Measurements from ENCODE around the gene ANTXR1. TPM values are rescaled to one million over a fixed set of nuclear protein-coding genes. Genes with fewer than 3 reads are reported as not detected.

ANTXR1 gene
- total and polyA plus RNA-seq, 2 donors: 4.4 to 7.3 TPM

DNA sequence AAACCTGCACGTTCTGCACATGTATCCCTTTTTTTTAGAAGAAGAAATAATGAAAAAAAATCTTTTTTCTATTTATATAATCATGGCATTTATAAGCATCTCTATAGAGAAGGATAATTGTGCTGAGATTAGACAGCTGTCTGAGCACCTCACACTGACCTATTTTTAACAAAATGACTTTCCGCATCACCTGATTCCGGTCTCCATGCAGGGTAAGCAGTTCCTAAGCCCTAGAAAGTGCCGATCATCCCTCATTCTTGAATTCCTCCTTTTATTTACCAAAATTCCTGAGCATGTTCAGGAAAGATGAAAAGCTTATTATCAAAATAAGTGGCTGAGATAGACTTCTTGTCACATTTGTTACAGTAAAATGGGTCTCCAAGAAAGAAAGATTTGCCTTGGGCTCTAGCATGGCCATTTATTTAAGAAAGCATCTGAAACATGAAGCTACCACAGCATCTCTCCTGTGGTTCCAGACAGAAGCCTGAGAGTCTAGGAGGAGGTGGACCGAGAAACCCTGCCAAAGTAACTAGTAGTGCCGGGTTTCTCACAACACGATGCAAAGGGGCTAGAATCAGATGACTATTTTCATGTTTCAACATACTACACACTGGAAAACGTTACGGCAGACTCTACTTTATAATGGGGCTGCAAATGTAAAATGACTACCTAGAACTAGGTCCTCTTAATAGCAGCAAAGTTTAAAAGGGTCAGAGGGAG lies 37.9 kb upstream of the ANTXR1 start:
- Histone ChIP-seq H3K4me3 (ENCODE audit: low read length in 2 of 2) (no peak overlapping the region), H3K27ac (ENCODE audit: low read depth in 1 of 2, low read length in 1 of 2) (no peak overlapping the region), H3K27me3 (ENCODE audit: control insufficient read depth in 2 of 2, insufficient read depth in 1 of 2, low read length in 1 of 2) (no peaks in the 10 kb centered on the region), H3K36me3 (ENCODE audit: control insufficient read depth in 2 of 2, insufficient read depth in 2 of 2, low read length in 1 of 2) (no peaks in the 10 kb centered on the region), H3K4me1 (ENCODE audit: control insufficient read depth in 2 of 2, insufficient read depth in 2 of 2, low read length in 2 of 2) (no peaks in the 10 kb centered on the region), H3K9me3 (ENCODE audit: control insufficient read depth in 2 of 2, insufficient read depth in 1 of 2, low read length in 1 of 2) (no peaks in the 10 kb centered on the region)
- WGBS: 83% methylated on average over 9 of the region's 9 CpGs
- DNase-seq (ENCODE audit: low read depth in 6 of 9, low spot score in 9 of 9): no peak

DNA sequence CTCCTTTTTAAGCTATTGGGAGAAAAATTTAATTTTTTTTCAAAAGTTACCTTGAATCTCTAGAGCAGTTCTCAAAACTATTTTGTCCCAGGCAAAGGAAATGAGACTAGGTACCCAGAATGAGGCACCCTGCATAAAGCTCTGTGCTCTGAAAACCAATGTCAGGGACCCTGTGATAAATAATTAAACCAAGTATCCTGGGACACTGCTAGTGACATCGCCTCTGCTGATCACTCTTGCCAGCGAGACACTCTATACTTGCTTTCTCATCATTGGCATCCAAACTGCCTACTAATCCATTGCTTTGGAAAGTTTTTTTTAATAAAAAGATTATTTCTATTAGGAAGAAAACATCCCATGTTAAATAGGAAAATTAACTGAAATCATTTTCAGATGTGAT lies 37.1 kb upstream of the ANTXR1 start:
- no peak for DNase-seq (ENCODE audit: low read depth in 6 of 9, low spot score in 9 of 9)
- Histone ChIP-seq H3K27ac (ENCODE audit: low read depth in 1 of 2, low read length in 1 of 2) (no peak overlapping the region), H3K4me1 (ENCODE audit: control insufficient read depth in 2 of 2, insufficient read depth in 2 of 2, low read length in 2 of 2) (no peaks in the 10 kb centered on the region), H3K36me3 (ENCODE audit: control insufficient read depth in 2 of 2, insufficient read depth in 2 of 2, low read length in 1 of 2) (no peaks in the 10 kb centered on the region), H3K4me3 (ENCODE audit: low read length in 2 of 2) (no peak overlapping the region), H3K9me3 (ENCODE audit: control insufficient read depth in 2 of 2, insufficient read depth in 1 of 2, low read length in 1 of 2) (no peaks in the 10 kb centered on the region), H3K27me3 (ENCODE audit: control insufficient read depth in 2 of 2, insufficient read depth in 1 of 2, low read length in 1 of 2) (no peaks in the 10 kb centered on the region)
- over 99% methylated on average over 2 of the region's 2 CpGs for WGBS

GRCh38 chr2:68977453-68977852 lies 35.5 kb upstream of the ANTXR1 start:
- Histone ChIP-seq H3K4me1 (ENCODE audit: control insufficient read depth in 2 of 2, insufficient read depth in 2 of 2, low read length in 2 of 2) (no peaks in the 10 kb centered on the region), H3K27me3 (ENCODE audit: control insufficient read depth in 2 of 2, insufficient read depth in 1 of 2, low read length in 1 of 2) (no peaks in the 10 kb centered on the region), H3K36me3 (ENCODE audit: control insufficient read depth in 2 of 2, insufficient read depth in 2 of 2, low read length in 1 of 2) (no peaks in the 10 kb centered on the region), H3K9me3 (ENCODE audit: control insufficient read depth in 2 of 2, insufficient read depth in 1 of 2, low read length in 1 of 2) (no peaks in the 10 kb centered on the region), H3K27ac (ENCODE audit: low read depth in 1 of 2, low read length in 1 of 2) (no peak overlapping the region), H3K4me3 (ENCODE audit: low read length in 2 of 2) (no peak overlapping the region)
- WGBS: 94% methylated on average over 4 of the region's 4 CpGs
- no peak for DNase-seq (ENCODE audit: low read depth in 6 of 9, low spot score in 9 of 9)

DNA sequence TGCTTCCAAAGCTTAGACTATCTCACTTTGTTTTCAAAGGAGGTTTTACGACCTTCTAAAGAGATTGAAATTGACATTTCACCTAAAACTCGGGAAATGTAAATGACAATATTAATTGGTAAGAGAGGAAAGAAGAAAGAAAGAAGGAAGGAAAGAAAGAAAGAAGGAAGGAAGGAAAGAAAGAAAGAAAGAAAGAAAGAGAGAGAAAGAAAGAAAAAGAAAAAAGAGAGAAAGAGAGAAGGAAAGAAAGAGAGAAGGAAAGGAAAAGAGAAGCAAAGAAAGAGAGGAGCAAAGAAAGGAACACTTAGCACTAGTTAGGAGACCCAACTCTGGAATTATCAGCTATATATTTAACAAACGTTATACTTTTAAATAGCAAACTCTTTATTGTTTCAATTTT lies 34.9 kb upstream of the ANTXR1 start:
- H3K4me1 ChIP-seq (ENCODE audit: control insufficient read depth in 2 of 2, insufficient read depth in 2 of 2, low read length in 2 of 2): no peaks in the 10 kb centered on the region
- no peaks in the 10 kb centered on the region for H3K36me3 ChIP-seq (ENCODE audit: control insufficient read depth in 2 of 2, insufficient read depth in 2 of 2, low read length in 1 of 2)
- H3K27me3 ChIP-seq (ENCODE audit: control insufficient read depth in 2 of 2, insufficient read depth in 1 of 2, low read length in 1 of 2): no peaks in the 10 kb centered on the region
- H3K27ac ChIP-seq (ENCODE audit: low read depth in 1 of 2, low read length in 1 of 2): no peak overlapping the region
- H3K9me3 ChIP-seq (ENCODE audit: control insufficient read depth in 2 of 2, insufficient read depth in 1 of 2, low read length in 1 of 2): no peaks in the 10 kb centered on the region
- WGBS: 97% methylated on average over 3 of the region's 3 CpGs
- no peak overlapping the region for H3K4me3 ChIP-seq (ENCODE audit: low read length in 2 of 2)
- no peak for DNase-seq (ENCODE audit: low read depth in 6 of 9, low spot score in 9 of 9)

DNA sequence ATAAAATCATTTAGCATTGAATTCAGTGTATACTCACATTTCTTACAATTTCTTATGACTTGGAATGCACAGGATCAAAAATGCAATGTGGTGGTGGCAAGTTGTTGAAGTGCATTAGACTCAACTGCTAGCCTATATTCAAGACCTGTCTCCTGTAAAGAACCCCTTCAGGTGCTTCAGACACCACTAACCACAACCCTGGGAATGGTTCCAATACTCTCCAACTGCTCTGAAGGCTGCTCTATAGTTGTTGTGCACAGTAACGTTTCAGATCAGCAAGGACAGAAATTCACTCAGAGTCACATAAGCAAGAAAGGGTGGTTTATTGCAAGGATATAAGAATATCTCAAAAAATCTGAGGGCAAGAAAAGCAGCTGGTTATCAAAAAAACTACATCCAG lies 32.0 kb upstream of the ANTXR1 start:
- 2% methylated on average over 1 of the region's 1 CpG for WGBS
- Histone ChIP-seq H3K4me3 (ENCODE audit: low read length in 2 of 2) (no peak overlapping the region), H3K9me3 (ENCODE audit: control insufficient read depth in 2 of 2, insufficient read depth in 1 of 2, low read length in 1 of 2) (no peaks in the 10 kb centered on the region), H3K27me3 (ENCODE audit: control insufficient read depth in 2 of 2, insufficient read depth in 1 of 2, low read length in 1 of 2) (no peaks in the 10 kb centered on the region), H3K36me3 (ENCODE audit: control insufficient read depth in 2 of 2, insufficient read depth in 2 of 2, low read length in 1 of 2) (no peaks in the 10 kb centered on the region), H3K4me1 (ENCODE audit: control insufficient read depth in 2 of 2, insufficient read depth in 2 of 2, low read length in 2 of 2) (no peaks in the 10 kb centered on the region), H3K27ac (ENCODE audit: low read depth in 1 of 2, low read length in 1 of 2) (no peak overlapping the region)
- no peak for DNase-seq (ENCODE audit: low read depth in 6 of 9, low spot score in 9 of 9)

GRCh38 chr2:68987021-68987503 lies 25.9 kb upstream of the ANTXR1 start:
- Histone ChIP-seq H3K4me1 (ENCODE audit: control insufficient read depth in 2 of 2, insufficient read depth in 2 of 2, low read length in 2 of 2) (no peaks in the 10 kb centered on the region), H3K27me3 (ENCODE audit: control insufficient read depth in 2 of 2, insufficient read depth in 1 of 2, low read length in 1 of 2) (no peaks in the 10 kb centered on the region), H3K4me3 (ENCODE audit: low read length in 2 of 2) (no peak overlapping the region), H3K36me3 (ENCODE audit: control insufficient read depth in 2 of 2, insufficient read depth in 2 of 2, low read length in 1 of 2) (no peaks in the 10 kb centered on the region), H3K27ac (ENCODE audit: low read depth in 1 of 2, low read length in 1 of 2) (no peak overlapping the region), H3K9me3 (ENCODE audit: control insufficient read depth in 2 of 2, insufficient read depth in 1 of 2, low read length in 1 of 2) (no peaks in the 10 kb centered on the region)
- 96% methylated on average over 5 of the region's 5 CpGs for WGBS
- no peak for DNase-seq (ENCODE audit: low read depth in 6 of 9, low spot score in 9 of 9)

DNA sequence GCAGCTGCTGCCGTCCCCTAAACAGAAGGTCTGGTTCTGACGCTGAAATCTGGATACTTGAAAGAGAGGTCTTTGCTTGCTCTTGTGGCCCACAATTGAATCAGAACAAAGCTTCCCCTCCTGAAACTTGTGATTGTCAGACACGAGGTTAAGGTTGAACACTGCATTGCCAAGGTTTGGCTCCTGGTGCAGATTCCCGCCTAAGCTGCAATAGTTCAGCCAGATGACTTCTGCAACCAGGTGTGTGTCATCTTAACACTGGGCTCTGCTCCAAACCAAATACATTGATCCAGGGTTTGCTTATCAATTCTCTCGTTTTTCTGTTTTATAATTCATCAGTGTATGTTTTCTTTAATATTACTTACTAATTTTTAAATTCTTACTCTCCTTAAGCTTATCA lies 23.9 kb upstream of the ANTXR1 start:
- Histone ChIP-seq H3K4me1 (ENCODE audit: control insufficient read depth in 2 of 2, insufficient read depth in 2 of 2, low read length in 2 of 2) (no peaks in the 10 kb centered on the region), H3K9me3 (ENCODE audit: control insufficient read depth in 2 of 2, insufficient read depth in 1 of 2, low read length in 1 of 2) (no peaks in the 10 kb centered on the region), H3K4me3 (ENCODE audit: low read length in 2 of 2) (no peak overlapping the region), H3K36me3 (ENCODE audit: control insufficient read depth in 2 of 2, insufficient read depth in 2 of 2, low read length in 1 of 2) (no peaks in the 10 kb centered on the region), H3K27me3 (ENCODE audit: control insufficient read depth in 2 of 2, insufficient read depth in 1 of 2, low read length in 1 of 2) (no peaks in the 10 kb centered on the region), H3K27ac (ENCODE audit: low read depth in 1 of 2, low read length in 1 of 2) (no peak overlapping the region)
- no peak for DNase-seq (ENCODE audit: low read depth in 6 of 9, low spot score in 9 of 9)
- WGBS: 93% methylated on average over 5 of the region's 5 CpGs

DNA sequence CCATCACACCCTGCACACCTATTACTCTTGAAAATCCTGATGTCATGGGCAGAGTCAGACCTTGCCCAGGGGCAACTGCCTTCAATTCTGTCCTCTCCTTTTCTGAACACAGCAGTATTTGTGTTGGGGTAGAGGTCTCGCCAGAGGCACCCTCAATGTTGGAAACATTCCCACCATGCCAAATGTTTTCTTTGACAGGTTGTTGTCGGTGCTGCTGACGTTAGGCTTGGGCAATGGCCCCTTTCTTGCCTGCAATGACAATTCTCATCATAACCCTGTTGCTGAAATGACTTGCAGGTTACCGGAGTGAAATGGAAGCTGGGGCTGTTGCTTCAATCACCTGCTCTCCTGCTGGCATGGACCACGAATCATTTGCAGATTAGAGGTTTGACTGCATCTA lies 20.6 kb upstream of the ANTXR1 start:
- Histone ChIP-seq H3K27ac (ENCODE audit: low read depth in 1 of 2, low read length in 1 of 2) (no peak overlapping the region), H3K4me1 (ENCODE audit: control insufficient read depth in 2 of 2, insufficient read depth in 2 of 2, low read length in 2 of 2) (no peaks in the 10 kb centered on the region), H3K36me3 (ENCODE audit: control insufficient read depth in 2 of 2, insufficient read depth in 2 of 2, low read length in 1 of 2) (no peaks in the 10 kb centered on the region), H3K4me3 (ENCODE audit: low read length in 2 of 2) (no peak overlapping the region), H3K9me3 (ENCODE audit: control insufficient read depth in 2 of 2, insufficient read depth in 1 of 2, low read length in 1 of 2) (no peaks in the 10 kb centered on the region), H3K27me3 (ENCODE audit: control insufficient read depth in 2 of 2, insufficient read depth in 1 of 2, low read length in 1 of 2) (peaks cover 0 to 2% of the 10 kb centered on the region in 2 donors)
- DNase-seq (ENCODE audit: low read depth in 6 of 9, low spot score in 9 of 9): no peak
- WGBS: 94% methylated on average over 5 of the region's 5 CpGs

DNA sequence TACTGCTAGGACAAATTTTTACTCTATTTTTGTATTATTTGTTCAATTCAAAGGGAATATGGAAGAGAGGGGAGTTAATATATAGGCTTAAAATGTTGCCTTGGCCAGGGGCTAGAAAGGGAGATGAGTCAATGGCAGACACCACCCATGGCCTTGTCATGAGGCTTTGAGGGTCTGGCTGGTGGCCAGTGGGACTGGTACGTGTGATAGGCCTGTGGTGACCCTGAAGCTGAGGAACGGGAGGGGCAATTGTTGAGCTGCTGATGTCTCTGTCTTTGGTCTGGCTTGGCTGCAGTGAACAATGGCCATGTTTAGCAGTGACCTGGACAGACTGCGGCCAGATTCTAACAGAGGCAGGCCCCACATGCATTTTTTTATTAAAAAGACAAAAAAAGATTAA lies 20.0 kb upstream of the ANTXR1 start:
- Histone ChIP-seq H3K4me3 (ENCODE audit: low read length in 2 of 2) (no peak overlapping the region), H3K4me1 (ENCODE audit: control insufficient read depth in 2 of 2, insufficient read depth in 2 of 2, low read length in 2 of 2) (no peaks in the 10 kb centered on the region), H3K9me3 (ENCODE audit: control insufficient read depth in 2 of 2, insufficient read depth in 1 of 2, low read length in 1 of 2) (no peaks in the 10 kb centered on the region), H3K27me3 (ENCODE audit: control insufficient read depth in 2 of 2, insufficient read depth in 1 of 2, low read length in 1 of 2) (peaks cover 0 to 2% of the 10 kb centered on the region in 2 donors), H3K36me3 (ENCODE audit: control insufficient read depth in 2 of 2, insufficient read depth in 2 of 2, low read length in 1 of 2) (no peaks in the 10 kb centered on the region), H3K27ac (ENCODE audit: low read depth in 1 of 2, low read length in 1 of 2) (no peak overlapping the region)
- 97% methylated on average over 3 of the region's 3 CpGs for WGBS
- no peak for DNase-seq (ENCODE audit: low read depth in 6 of 9, low spot score in 9 of 9)
